DMS53 treated with DMSO at 0.1 percent for 48 hours (cell line): ENCODE results near the gene CDC42.

ENCODE experiments used
- DNase-seq: peaks from one replicate; lab custom pipeline; 2025; ENCODE audit not compliant: unreplicated experiment; lab: John Stamatoyannopoulos, UW

Gene CDC42

GRCh38 chr1:22108339-22109105 lies 56.0 kb downstream of the CDC42 start:
- DNase-seq: no peak

DNA sequence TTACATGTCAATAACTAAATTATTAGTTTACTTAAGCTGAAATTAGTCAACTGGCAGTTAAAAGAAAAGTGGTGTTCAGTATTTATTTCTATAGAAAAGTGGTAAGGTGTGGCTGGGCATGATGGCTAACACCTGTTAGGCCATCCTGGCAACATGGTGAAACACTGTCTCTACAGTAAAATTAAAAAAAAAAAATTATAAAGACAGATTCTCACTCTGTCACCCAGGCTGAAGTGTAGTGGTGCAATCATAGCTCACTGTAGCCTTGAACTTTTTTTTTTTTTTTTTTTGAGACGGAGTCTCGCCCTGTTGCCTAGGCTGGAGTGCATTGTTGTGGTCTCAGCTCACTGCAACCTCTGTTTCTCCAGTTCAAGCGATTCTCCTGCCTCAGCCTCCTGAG lies 57.5 kb downstream of the CDC42 start:
- DNase-seq: no peak

GRCh38 chr1:22111115-22111514 lies 58.6 kb downstream of the CDC42 start:
- no peak for DNase-seq

- no peak for DNase-seq
Observed at GRCh38 chr1:22111620-22112019, 59.1 kb downstream of the CDC42 start.

GRCh38 chr1:22112554-22112953 lies 60.0 kb downstream of the CDC42 start:
- DNase-seq: no peak

DNA sequence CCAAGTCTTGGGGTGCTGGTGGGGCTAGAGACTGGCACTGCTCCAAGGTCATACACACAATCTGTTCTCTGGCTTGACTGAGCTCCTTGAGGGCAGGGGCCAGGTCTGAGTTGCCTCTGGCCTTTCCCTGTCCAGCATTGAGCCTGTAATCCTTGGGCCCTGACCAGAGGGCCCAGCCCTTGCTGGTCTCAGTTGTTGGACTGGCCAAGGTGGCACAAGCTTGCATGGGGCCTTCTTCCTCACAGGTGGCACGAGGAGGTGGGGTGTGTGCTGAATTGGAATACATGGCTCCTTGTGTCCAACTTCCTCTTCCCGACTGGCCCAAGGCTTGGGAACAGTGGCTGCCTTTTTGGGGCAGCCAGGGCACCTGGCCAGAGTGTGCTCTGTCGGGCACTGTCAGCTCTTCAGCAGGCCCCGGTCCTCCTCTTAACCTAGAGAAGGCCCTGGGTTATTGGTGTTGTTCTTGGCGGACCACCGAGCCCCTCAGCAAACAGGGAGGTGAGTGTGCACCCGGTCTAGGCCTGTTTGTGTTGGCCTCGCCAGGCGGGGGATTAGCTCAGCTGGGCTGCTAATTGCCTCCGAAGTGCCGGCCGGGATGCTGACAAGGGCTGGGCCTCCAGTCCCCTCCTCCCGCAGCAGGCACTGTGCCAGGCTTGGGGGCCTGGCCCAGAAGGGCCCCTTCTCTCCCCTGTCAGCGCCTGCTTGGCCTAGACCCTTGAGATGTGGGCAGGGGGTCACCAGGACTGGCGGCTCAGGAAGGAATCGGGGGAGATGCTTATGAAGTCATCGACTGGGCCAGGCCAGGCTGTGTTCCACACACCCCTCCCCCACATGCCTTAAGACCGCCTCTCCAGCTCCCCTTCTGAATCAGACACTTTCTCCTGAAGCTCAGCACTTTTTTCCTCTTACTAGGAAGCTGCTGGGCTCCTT lies 61.8 kb downstream of the CDC42 start:
- no peak for DNase-seq

DNA sequence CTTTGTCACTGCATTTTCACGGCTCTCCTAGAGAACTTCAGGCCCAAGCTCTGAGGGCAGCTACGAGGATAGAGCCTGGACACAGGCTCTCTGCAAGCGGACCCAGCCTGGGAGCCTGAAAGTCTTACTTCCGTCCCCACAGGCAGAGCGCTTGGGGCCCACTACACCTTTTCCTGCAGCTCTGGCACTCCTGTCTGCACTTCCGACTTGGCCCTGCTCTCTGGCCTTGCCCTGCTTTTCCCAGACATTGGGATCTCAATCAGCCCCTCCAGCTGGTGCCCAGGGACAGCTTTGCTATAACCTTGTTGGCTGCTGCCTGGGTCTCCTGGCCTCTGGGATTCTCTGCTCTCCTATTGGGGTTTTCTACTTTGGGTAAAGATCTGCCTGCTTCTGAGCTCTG lies 62.8 kb downstream of the CDC42 start:
- DNase-seq: no peak

- DNase-seq: no peak
Observed at GRCh38 chr1:22117238-22117637, 64.7 kb downstream of the CDC42 start.

DNA sequence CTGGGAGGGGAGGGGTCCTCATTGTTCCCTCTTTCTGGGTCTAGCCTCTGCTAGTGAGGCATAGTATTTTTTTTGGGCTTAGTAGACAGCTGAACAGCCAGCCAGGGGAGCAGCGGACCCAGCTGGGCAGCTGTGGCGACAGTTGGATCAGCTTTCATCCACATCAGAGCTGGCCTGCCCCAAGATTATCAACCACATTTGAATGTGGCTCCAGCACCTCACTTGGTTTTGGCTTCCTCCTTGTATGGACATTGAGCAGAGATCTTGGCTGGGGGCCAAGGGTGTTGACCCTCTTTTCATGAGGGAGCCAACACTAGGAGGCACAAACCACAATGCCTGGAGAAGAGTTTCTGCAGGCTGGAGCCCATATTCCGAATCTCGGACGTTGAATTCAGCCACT lies 65.3 kb downstream of the CDC42 start:
- DNase-seq: no peak

DNA sequence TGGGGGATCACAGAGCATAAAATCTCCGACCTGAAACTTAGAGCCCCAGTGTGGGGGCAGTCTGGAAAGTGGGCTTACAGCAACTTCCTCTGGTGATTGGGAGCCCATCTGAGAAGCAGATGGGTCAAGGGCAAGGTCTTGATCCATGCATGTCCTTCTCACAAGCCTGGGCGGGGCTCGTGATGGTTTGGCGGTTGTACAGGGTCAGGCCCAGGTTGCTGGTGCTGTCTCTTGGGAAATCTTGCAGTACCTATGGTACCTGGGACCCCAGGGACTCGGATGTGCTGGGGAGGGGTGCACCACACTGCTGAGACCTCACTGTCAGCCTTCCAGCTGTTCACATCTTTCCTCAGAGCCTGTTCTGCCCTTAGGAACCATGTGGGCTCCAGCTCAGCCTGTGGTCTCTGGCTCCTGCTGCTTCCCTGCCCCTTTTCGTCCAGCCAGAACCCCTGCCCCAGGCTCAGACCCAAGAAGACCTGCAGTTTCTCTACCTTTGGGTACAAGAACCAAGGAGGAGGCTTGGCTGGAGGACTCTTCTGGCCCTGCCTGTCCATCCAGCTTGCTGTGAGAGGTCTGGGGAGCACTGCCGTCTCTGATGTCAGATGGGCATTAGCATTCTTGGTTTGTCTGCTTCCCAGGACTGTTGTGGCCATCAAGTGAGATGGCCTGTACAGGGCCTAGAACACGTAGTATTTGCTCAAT lies 65.9 kb downstream of the CDC42 start:
- no peak for DNase-seq

DNA sequence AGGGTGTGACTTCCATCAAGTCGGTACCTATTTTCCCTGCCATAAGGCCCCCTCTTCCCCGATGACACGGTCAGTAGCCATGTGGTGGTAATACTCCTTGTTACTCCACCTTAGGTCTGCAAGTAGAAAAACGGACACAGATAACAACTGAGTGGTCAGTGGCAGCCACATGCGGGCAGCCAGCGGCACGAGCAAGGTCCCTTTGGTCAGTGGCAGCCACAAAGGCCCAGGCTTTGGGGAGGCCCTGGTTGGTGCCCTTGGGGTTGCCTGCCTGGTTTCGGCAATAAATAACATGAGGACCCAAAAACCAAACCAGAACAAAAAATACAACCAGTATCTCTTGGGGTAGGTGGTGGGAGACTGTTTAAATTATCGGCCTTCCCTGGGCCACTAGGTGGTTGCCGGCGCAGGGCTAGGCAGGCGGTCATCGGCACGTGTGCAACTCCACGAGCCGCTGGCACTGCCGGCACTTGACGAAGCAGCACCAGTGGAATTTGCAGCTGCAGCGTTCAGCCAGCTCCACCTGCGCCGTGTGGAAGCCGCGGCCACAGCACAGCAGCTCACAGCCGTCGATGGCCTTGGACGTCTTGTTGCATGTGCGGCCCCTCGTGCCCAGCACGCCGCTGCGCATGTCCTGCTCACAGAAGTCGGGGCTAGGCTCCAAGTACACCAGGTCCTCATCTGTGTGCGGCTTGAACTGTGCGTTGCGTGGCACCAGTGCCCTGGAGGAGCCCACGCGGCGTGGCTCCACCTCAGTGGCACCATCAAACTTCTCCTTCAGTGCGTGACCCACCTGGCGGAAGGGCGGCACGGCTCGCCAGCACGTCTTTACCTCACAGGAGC lies 67.3 kb downstream of the CDC42 start:
- DNase-seq: no peak

DNA sequence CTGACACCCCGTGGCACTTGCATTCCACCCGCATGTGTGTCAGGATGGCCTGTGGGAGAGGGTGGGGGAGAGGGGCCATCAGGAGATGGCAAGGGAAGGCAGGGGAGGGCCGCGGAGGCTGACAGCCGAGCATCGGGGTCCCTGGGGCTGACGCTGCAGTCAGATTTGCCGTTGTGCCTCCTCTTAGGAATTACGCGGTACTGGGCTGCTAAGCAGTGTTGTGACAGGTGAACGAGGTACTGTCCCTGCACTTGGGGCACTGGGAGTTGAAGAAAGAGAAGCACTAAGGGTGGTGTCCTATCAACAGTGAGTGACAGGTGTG lies 67.9 kb downstream of the CDC42 start:
- DNase-seq: no peak

- no peak for DNase-seq
Observed at GRCh38 chr1:22121421-22121911, 69.0 kb downstream of the CDC42 start.

DNA sequence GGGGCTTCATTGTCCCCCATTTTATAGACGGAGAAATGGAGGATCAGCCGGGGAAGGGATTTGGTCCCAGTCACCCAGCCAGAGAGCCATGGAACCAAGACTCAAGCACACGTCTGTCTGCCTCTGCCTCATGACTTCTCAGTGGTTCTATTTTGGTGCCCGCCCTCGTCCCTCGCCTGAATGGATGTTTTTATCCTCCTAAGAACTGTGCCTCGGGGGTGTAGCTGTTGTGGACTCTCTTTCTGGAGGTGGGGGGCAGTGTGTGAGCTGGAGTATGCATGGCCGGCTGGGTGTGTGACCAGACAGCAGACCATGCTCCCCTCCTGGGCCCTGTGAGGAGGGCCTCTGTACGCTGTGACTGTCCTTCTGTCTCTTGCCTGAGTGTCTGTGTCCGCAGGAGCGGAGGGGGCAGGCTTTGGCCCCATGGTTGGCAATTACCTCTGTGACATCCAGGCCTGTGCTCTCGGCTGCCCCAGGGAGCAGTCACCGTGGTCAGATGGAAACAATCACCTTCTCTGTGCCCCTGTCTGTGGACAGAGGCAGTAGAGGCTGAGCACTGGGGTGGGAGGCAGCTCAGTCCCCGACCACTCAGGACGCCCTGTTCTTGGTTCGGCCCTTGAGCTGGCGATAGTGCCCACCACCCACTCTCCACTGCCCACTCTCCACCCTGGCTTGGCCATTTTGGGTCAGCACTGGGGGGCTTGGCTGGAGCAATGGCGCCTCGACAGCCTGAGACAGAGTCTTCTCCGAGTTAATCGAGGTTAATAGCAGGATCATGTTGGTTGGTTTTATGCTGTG lies 70.0 kb downstream of the CDC42 start:
- no peak for DNase-seq

GRCh38 chr1:22123071-22123390 lies 70.5 kb downstream of the CDC42 start:
- no peak for DNase-seq

- no peak for DNase-seq
Observed at GRCh38 chr1:22123901-22124404, 71.4 kb downstream of the CDC42 start.

DNA sequence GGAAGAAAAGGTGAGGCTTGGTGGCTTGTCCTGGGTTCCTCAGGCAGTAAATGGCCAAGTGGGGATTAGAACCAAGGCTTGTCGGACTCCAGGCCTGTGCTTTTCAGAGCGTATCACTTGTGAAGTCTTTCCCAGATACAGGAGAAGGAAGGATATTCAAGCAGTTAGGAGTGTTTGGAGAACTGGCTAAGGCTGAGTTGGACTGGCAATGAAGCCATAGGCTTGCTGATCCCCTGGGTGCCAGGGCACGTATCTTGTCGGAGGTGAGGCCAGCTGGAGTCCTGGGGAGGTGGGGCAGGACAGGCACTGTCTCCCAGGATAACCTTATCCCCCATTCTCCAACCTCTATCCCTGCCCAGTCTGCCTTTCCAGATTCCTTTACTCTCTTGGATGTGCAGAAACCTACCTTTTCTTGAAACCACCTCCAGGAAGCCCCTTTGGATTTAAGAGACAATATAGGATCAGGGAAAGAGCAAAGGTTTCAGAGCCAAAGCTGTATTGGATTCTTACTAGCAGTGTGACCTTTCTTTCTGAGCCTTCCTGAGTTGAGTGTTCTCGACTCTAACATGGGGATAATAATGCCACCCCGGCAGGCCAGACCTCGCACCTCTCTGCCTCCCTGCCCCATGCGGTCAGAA lies 72.2 kb downstream of the CDC42 start:
- DNase-seq: no peak

- no peak for DNase-seq
Observed at GRCh38 chr1:22126531-22126930, 74.0 kb downstream of the CDC42 start.

DNA sequence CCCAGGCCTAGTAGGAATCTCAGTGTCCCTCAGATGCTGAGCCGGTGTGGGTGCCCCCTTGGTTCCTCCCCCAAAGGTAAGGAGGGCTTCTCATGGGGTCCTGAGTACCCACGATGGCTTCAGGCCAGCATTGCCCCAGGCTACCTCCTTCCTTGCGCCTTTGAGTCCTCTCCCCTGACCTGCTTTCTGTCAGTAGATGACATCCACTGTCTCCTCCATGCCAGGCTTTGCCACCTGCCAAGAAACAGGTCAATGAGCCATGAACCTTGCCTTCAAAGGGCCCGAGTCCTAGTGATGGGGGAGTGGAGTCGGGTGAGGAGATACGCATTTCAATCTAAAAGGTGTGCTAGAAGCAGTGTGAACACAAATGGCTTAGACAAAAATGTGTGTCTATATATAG lies 74.7 kb downstream of the CDC42 start:
- no peak for DNase-seq
